ENCODE measurements around the gene KCTD7.

GRCh38 chr7:66642186-66642585 lies 13.5 kb downstream of the KCTD7 start:
- TF ChIP-seq, protein P1, sequence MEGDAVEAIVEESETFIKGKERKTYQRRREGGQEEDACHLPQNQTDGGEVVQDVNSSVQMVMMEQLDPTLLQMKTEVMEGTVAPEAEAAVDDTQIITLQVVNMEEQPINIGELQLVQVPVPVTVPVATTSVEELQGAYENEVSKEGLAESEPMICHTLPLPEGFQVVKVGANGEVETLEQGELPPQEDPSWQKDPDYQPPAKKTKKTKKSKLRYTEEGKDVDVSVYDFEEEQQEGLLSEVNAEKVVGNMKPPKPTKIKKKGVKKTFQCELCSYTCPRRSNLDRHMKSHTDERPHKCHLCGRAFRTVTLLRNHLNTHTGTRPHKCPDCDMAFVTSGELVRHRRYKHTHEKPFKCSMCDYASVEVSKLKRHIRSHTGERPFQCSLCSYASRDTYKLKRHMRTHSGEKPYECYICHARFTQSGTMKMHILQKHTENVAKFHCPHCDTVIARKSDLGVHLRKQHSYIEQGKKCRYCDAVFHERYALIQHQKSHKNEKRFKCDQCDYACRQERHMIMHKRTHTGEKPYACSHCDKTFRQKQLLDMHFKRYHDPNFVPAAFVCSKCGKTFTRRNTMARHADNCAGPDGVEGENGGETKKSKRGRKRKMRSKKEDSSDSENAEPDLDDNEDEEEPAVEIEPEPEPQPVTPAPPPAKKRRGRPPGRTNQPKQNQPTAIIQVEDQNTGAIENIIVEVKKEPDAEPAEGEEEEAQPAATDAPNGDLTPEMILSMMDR (IDR thresholded peaks at IDR 0.05) = no peak
- no peak for TF ChIP-seq POLR2A (IDR thresholded peaks at IDR 0.05)

Data from adrenal gland (tissue), 5 donors.